GM06990 (cell line): ENCODE data around the gene LDAH.

Source experiments
- DNase-seq: peaks from one replicate; pipeline ENCODE4 v3.0.0-alpha.2; 2011; ENCODE audit not compliant: insufficient read length; ENCODE audit errors: extremely low read depth
- H3K27me3 ChIP-seq: replicated peaks from 2 replicates; pipeline ENCODE4 v1.6.0; 2011; ENCODE audit warnings: low read length; ENCODE audit not compliant: control insufficient read depth, insufficient read depth
- H3K36me3 ChIP-seq: 2 replicates; pipeline ENCODE4 v1.5.1; 2011; ENCODE audit warnings: low read length; ENCODE audit not compliant: control insufficient read depth, insufficient read depth
- H3K4me3 ChIP-seq: replicated peaks from 2 replicates; pipeline ENCODE4 v1.5.1; 2011; ENCODE audit warnings: low read depth, mild to moderate bottlenecking, control low read depth, low read length
- CTCF ChIP-seq: IDR thresholded peaks from 2 replicates; pipeline ENCODE4 v1.5.1; 2011; ENCODE audit warnings: low read length, control low read depth, mild to moderate bottlenecking, inconsistent platforms; ENCODE audit not compliant: insufficient read depth, poor library complexity, severe bottlenecking

Gene LDAH

GRCh38 chr2:20696366-20696765 is 126.5 kb downstream of the LDAH start:
- TF ChIP-seq CTCF: no peak
- no peak for DNase-seq
- H3K36me3 ChIP-seq: peaks cover 4% of the 10 kb centered on the region
- no peaks in the 10 kb centered on the region for H3K27me3 ChIP-seq
- no peak overlapping the region for H3K4me3 ChIP-seq

GRCh38 chr2:20693317-20693716 is 129.6 kb downstream of the LDAH start:
- TF ChIP-seq CTCF: no peak
- no peak for DNase-seq

GRCh38 chr2:20692081-20692480 is 130.8 kb downstream of the LDAH start:
- DNase-seq: no peak
- no peak for TF ChIP-seq CTCF
- Histone ChIP-seq H3K36me3 (peaks cover 7% of the 10 kb centered on the region), H3K27me3 (no peaks in the 10 kb centered on the region), H3K4me3 (no peak overlapping the region)

More at GRCh38 chr2:20693317-20693716, 129.6 kb downstream of the LDAH start:
- Histone ChIP-seq H3K27me3 (no peaks in the 10 kb centered on the region), H3K36me3 (peaks cover 6% of the 10 kb centered on the region), H3K4me3 (no peak overlapping the region)

- Histone ChIP-seq H3K36me3 (peaks cover 7% of the 10 kb centered on the region), H3K4me3 (no peak overlapping the region), H3K27me3 (no peaks in the 10 kb centered on the region)
- no peak for DNase-seq
- no peak for TF ChIP-seq CTCF
These were observed 131.7 kb downstream of the LDAH start for GRCh38 chr2:20691076-20691734.

- no peak overlapping the region for H3K4me3 ChIP-seq
- DNase-seq: no peak
- no peaks in the 10 kb centered on the region for H3K27me3 ChIP-seq
- peaks cover 9% of the 10 kb centered on the region for H3K36me3 ChIP-seq
- no peak for TF ChIP-seq CTCF
These were observed 133.3 kb downstream of the LDAH start for GRCh38 chr2:20689428-20690264.
